K562 (cell line): ENCODE results near the gene DBNL. TPM values are rescaled to one million over a fixed set of nuclear protein-coding genes. Genes with fewer than 3 reads are reported as not detected.

ENCODE experiments used
- ATAC-seq: fragments of 200-7000 bp; cut with Tn5 transposase; 3 replicates; pipeline ENCODE4 v1.9.1; 2020; ENCODE audit warnings: moderate library complexity
- BruUV-seq: library from RNA; stranded (reverse); fragments of 400-500 nt; replicated peaks from 2 replicates; lab custom pipeline; 2021; lab: Mats Ljungman, UMichigan
- CTCF ChIA-PET: fragments of 300-600 bp; formaldehyde crosslinking; extraction: SDS; loops from one replicate; lab custom pipeline; 2021; ENCODE audit warnings: low intra/inter-chr PET ratio; lab: Yijun Ruan, JAX
- POLR2A ChIA-PET: fragments of 300-600, 350-650 bp; sonication (Branson Sonifier 250); formaldehyde crosslinking; extraction: SDS; loops from one replicate; lab custom pipeline; 2021; ENCODE audit warnings: antibody characterized with exemption, inconsistent platforms; lab: Yijun Ruan, JAX
- DNase-seq, 4 experiments: peaks; one replicate each; pipeline versions ENCODE4 v3.0.0 to v3.0.0-alpha.2; 2011 to 2018; ENCODE audit warnings: low spot score in 3 of 4, mixed read lengths in 3 of 4; ENCODE audit errors: extremely low read depth in 1 of 4
- FAIRE-seq: peaks from 2 replicates; lab custom pipeline; 2011; peaks lifted over from hg19 to GRCh38; lab: Jason Lieb, UNC
- H2AFZ ChIP-seq: 2 replicates; pipeline ENCODE4 v1.6.0; 2011; ENCODE audit warnings: low read depth, low read length, control low read depth, inconsistent platforms
- H3K27ac ChIP-seq: fragments of 200-600 bp; 3 replicates; pipeline ENCODE4 v1.8.0; 2011; ENCODE audit warnings: low read depth, mild to moderate bottlenecking, control low read depth, inconsistent platforms, low read length, moderate library complexity, mixed read lengths; ENCODE audit errors: extremely low read depth
- H3K27me3 ChIP-seq, 2 experiments: fragments of 300-600 bp in 1 of 2; 2 replicates in 1 of 2; 3 replicates in 1 of 2; pipeline versions ENCODE4 v1.6.0 to v1.8.0; 2011; ENCODE audit warnings: inconsistent platforms in 2 of 2, low read length in 2 of 2, mild to moderate bottlenecking in 1 of 2, mixed read lengths in 1 of 2, moderate library complexity in 1 of 2; ENCODE audit not compliant: control insufficient read depth in 2 of 2, insufficient read depth in 2 of 2
- H3K36me3 ChIP-seq: fragments of 300-600 bp; 3 replicates; pipeline ENCODE4 v1.8.0; 2011; ENCODE audit warnings: mild to moderate bottlenecking, low read length, inconsistent platforms; ENCODE audit not compliant: control insufficient read depth, insufficient read depth
- H3K4me1 ChIP-seq, 2 experiments: fragments of 200-600 bp in 1 of 2; replicated peaks in 1 of 2; 2 replicates in 1 of 2; 3 replicates in 1 of 2; pipeline versions ENCODE4 v1.5.1 to v1.8.0; 2011; ENCODE audit warnings: inconsistent platforms in 2 of 2, low read length in 2 of 2, mild to moderate bottlenecking in 1 of 2, mixed read lengths in 1 of 2, moderate library complexity in 1 of 2; ENCODE audit not compliant: control insufficient read depth in 2 of 2, insufficient read depth in 2 of 2
- H3K4me2 ChIP-seq: 2 replicates; pipeline ENCODE4 v1.6.1; 2011; ENCODE audit warnings: low read length, control low read depth, inconsistent platforms, mixed read lengths; ENCODE audit not compliant: insufficient read depth
- H3K4me3 ChIP-seq: fragments of 200-600 bp; sonication (generic), shearing (Covaris generic); 2 replicates; pipeline ENCODE4 v1.5.1; 2016; ENCODE audit warnings: control low read depth, inconsistent platforms
- H3K79me2 ChIP-seq: fragments of 200-600 bp; 3 replicates; pipeline ENCODE4 v1.8.0; 2011; ENCODE audit warnings: low read length, inconsistent platforms; ENCODE audit not compliant: control insufficient read depth, insufficient read depth
- H3K9ac ChIP-seq, 2 experiments: 2 replicates each; pipeline versions ENCODE4 v1.6.0 to v1.6.1; 2011; ENCODE audit warnings: low read depth in 2 of 2, low read length in 2 of 2, control low read depth in 1 of 2, inconsistent platforms in 1 of 2, mild to moderate bottlenecking in 1 of 2, mixed read lengths in 1 of 2; ENCODE audit not compliant: insufficient read depth in 1 of 2
- H3K9me1 ChIP-seq: one replicate; pipeline ENCODE4 v1.6.0; 2011; ENCODE audit warnings: inconsistent platforms, mild to moderate bottlenecking, low read length, moderate library complexity; ENCODE audit not compliant: control insufficient read depth, insufficient read depth
- H3K9me3 ChIP-seq: replicated peaks from 2 replicates; pipeline ENCODE4 v1.5.1; 2011; ENCODE audit warnings: low read depth, low read length, inconsistent platforms; ENCODE audit not compliant: control insufficient read depth, insufficient read depth
- H4K20me1 ChIP-seq: replicated peaks from 2 replicates; pipeline ENCODE4 v1.6.1; 2011; ENCODE audit warnings: low read length, inconsistent platforms, mixed read lengths; ENCODE audit not compliant: control insufficient read depth, insufficient read depth
- KLF6 ChIP-seq: fragments of 250-450 bp; sonication (Bioruptor Pico); IDR thresholded peaks from 2 replicates; pipeline ENCODE4 v1.4.0; 2020; ENCODE audit warnings: mild to moderate bottlenecking, moderate library complexity, borderline replicate concordance
- LARP7 ChIP-seq: fragments of 450-650 bp; IDR thresholded peaks from 2 replicates; pipeline ENCODE4 v1.6.1; 2016
- NKRF ChIP-seq: fragments of 450-650 bp; IDR thresholded peaks from 2 replicates; pipeline ENCODE4 v1.6.1; 2016; ENCODE audit warnings: borderline replicate concordance
- ZNF184 ChIP-seq: sonication (generic); formaldehyde crosslinking; IDR thresholded peaks from 2 replicates; pipeline ENCODE4 v1.5.0; 2020; ENCODE audit warnings: missing genetic modification reagents
- ZNF263 ChIP-seq: sonication (generic); formaldehyde crosslinking; IDR thresholded peaks from 2 replicates; pipeline ENCODE4 v1.8.0; 2022; ENCODE audit warnings: mild to moderate bottlenecking, missing genetic modification reagents, borderline replicate concordance
- ZNF384 ChIP-seq: IDR thresholded peaks from 2 replicates; pipeline ENCODE4 v1.6.1; 2012; ENCODE audit warnings: low read depth, low read length, improper control_type of control experiment
- WGBS: fragments of 100-300 bp; shearing (Covaris generic); methylation state at CpG from one replicate; pipeline ENCODE4 v1.1.6; 2016; ENCODE audit warnings: low coverage, mixed read lengths; ENCODE audit not compliant: insufficient coverage; ENCODE audit errors: missing lambda C conversion rate; 5-methylcytosine and 5-hydroxymethylcytosine counted together
- in situ Hi-C: fragments of 300-500 bp; cut with MboI; formaldehyde crosslinking; loops from 4 replicates; pipeline ENCODE4 v1.15.0; 2018; ENCODE audit warnings: inconsistent platforms, mixed read lengths
- intact Hi-C: fragments of 100-400 bp; cut with micrococcal nuclease; formaldehyde crosslinking; loops from 2 replicates; pipeline ENCODE4 v1.14.2; 2022
- polyA plus RNA-seq, 8 experiments: library from polyadenylated mRNA; depleted of rRNA in 4 of 8; stranded (reverse) in 5 of 8; unstranded in 3 of 8; fragments of >200 nt; fragmentation: Nextera tagmentation in 2 of 8; fragmentation: Illumina TruSeq in 1 of 8; extraction: Ambion mirVana in 2 of 8; extraction: Trizol in 1 of 8; gene quantifications; 2 replicates each; pipeline versions ENCODE4 v1.2.1 to v1.2.3, GENCODE V29; 2011 to 2014; ENCODE audit warnings: inconsistent platforms in 1 of 8, missing spikeins in 1 of 8
- total RNA-seq, 7 experiments: library from RNA; depleted of rRNA in 6 of 7; stranded (reverse); fragments of >200 nt in 6 of 7; fragmentation: Illumina TruSeq in 2 of 7; extraction: Trizol in 2 of 7; gene quantifications; 2 replicates each; pipeline versions ENCODE4 v1.2.1 to v1.2.3, GENCODE V29; 2011 to 2021; ENCODE audit warnings: low replicate concordance in 1 of 7

DBNL gene
- total and polyA plus RNA-seq, 9 of the 15 experiments (the other 6 are each of a cell fraction or from before 2014, with no cell fraction given), result 1.9 to 65.1 (median 38.9) TPM

- FAIRE-seq, result no peak
- Histone ChIP-seq H3K4me1 (peaks cover 14 to 44% of the 10 kb centered on the region in 2 experiments; a peak in 4 of 5 replicates), H3K4me3 (no peak overlapping the region), H3K27me3 (no peaks in the 10 kb centered on the region), H3K36me3 (peaks cover 15% of the 10 kb centered on the region; the same call in 2 of the 3 replicates), H3K79me2 (peaks cover 27% of the 10 kb centered on the region), H3K9me3 (no peaks in the 10 kb centered on the region), H2AFZ (no peak overlapping the region), H4K20me1 (no peaks in the 10 kb centered on the region), H3K9me1 (peaks cover under 1% of the 10 kb centered on the region), H3K9ac (no peak overlapping the region), H3K4me2 (no peak overlapping the region)
- no peak for ATAC-seq
- 22% methylated on average over 2 of the region's 2 CpGs for WGBS
- DNase-seq, result no peak
- CTCF ChIA-PET, result no interaction called here
- in situ Hi-C loops, result no loop called here
- intact Hi-C loops, result no loop called here
- BruUV-seq, result no TSS peak
- TF ChIP-seq ZNF184, result no peak
- TF ChIP-seq, all 486 proteins: peak for 0
- 0 out of 3 replicates have a peak overlapping the region, but pooled peaks have one; percentile 10 for H3K27ac ChIP-seq
- POLR2A ChIA-PET, result no interaction called here
Observed at GRCh38 chr7:44042221-44042620, 2.3 kb upstream of the DBNL start.

GRCh38 chr7:44043902-44044301 lies 600 bp upstream of the DBNL start:
- Histone ChIP-seq H4K20me1 (no peaks in the 10 kb centered on the region), H3K36me3 (peaks cover 19% of the 10 kb centered on the region; the same call in 2 of the 3 replicates), H3K9me1 (peaks cover 7% of the 10 kb centered on the region), H3K4me2 (peak overlapping the region; percentile 97), H3K27me3 (no peaks in the 10 kb centered on the region), H3K9me3 (no peaks in the 10 kb centered on the region), H2AFZ (peak overlapping the region; percentile 92), H3K4me1 (peaks cover 14 to 42% of the 10 kb centered on the region in 2 experiments; a peak in 4 of 5 replicates), H3K27ac (peak overlapping the region; percentile 81), H3K79me2 (peaks cover 41% of the 10 kb centered on the region), H3K4me3 (peak overlapping the region; percentile 89), H3K9ac (peak overlapping the region; percentile 81 to 98)
- ATAC-seq, result no peak
- peak; percentile 90 for TF ChIP-seq ZNF263 (CRISPR knock-in tag)
- TF ChIP-seq KLF6 (CRISPR knock-in tag), result 0 out of 2 replicates have a peak, but pooled peaks have one; percentile 1
- TF ChIP-seq NKRF, result no peak
- no peak for TF ChIP-seq ZNF384
- TF ChIP-seq LARP7, result 0 out of 2 replicates have a peak, but pooled peaks have one; percentile 29
- intact Hi-C loops, result no loop called here
- WGBS, result under 1% methylated on average over 8 of the region's 8 CpGs
- in situ Hi-C loops, result no loop called here
- ChIA-PET CTCF (no interaction called here), POLR2A (interaction anchor here (0.5 to 1.0 kb wide), 4 partner anchors 10 to 461 kb away, joined by 3 to 4 read pairs (median 4); partner anchors contain the start of gene STK17A)
- DNase-seq, result peak in 2 of 4 experiments; percentile 18 to 38
- TSS peak; percentile 98 for BruUV-seq
- no peak for FAIRE-seq
